NCI-H460 (cell line): ENCODE measurements around the gene NXPH4. TPM values are rescaled to one million over a fixed set of nuclear protein-coding genes. Genes with fewer than 3 reads are reported as not detected.

Source experiments
- DNase-seq: peaks from one replicate; pipeline ENCODE4 v3.0.0-alpha.2; 2016; ENCODE audit warnings: low read depth; ENCODE audit errors: extremely low read depth
- total RNA-seq: library from RNA; depleted of rRNA; stranded (reverse); fragments of >200 nt; shearing (Covaris generic); gene quantifications from 2 replicates; pipeline ENCODE4 v1.2.3, GENCODE V29; 2014

Gene NXPH4
- total RNA-seq, 1 experiment from 2014 or later = 9.7 TPM

DNA sequence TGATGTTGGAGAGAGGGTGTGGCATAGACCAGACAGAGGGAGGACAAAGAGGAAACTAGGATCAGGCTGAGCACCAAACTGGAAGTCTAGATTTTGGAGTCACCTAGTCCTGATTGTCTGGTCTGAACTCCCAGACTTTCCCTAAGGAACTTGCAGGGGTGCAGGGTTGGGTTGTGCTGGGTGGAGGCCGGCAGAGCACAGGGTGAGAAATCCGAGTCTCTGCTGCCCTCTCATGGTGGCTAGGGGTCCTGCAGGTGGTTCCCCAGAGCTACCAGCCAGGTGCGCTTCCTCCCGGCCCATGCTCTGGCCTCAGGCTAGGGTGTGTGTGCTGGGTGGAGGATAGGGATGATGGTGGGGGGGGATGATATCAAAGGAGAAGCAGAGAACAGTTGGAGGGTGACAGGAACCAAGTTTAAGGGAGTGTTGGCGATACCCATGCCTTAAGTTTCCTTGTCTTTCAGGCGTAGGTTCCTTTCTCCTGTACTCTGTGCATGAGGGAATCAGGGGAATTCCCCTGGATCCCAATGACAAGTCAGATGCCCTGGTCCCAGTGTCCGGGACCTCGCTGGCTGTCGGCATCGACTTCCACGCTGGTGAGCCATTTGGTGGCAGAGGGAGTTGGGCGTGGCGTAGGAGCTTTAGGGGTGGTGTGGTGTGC lies 33.5 kb upstream of the NXPH4 start:
- peak; percentile 69 for DNase-seq

GRCh38 chr12:57183939-57184725 lies 32.5 kb upstream of the NXPH4 start:
- no peak for DNase-seq

DNA sequence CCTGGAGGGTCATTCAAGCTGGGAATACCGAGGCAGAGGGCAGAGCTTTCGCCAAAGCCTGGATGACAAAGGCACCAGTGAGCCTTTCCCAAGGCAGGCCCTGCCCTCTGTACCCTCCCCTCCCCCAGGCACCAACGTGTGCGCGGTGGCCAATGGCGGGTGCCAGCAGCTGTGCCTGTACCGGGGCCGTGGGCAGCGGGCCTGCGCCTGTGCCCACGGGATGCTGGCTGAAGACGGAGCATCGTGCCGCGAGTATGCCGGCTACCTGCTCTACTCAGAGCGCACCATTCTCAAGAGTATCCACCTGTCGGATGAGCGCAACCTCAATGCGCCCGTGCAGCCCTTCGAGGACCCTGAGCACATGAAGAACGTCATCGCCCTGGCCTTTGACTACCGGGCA lies 31.2 kb upstream of the NXPH4 start:
- no peak for DNase-seq

DNA sequence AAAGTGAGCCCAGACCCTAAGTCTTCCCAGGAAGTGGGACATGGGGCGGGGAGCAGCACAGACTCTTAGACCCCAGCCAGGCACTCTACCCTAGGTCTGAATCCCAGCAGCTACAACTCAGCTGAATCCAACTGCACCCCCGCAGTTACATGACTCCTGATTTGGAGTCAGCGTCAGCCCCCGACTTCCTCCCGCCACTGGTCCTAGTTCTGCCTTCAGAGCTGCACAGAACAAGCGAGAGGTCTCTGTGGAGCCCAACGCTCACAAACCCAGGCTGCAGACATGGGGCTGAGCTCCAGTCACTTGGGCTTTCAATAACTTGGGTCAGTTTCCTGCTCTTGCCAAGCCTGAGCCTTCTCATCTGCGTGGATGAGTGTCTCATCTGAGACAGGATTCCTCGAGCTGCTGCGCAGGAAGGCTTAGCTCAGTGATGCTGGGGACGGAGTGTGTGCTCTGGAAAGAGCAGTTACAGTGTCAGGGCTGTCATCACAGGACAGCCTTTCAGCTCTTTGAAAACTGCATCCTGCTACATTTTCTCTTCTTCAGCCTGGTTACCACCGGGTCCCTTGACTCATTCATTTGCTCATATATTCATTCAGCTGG lies 30.6 kb upstream of the NXPH4 start:
- no peak for DNase-seq

- DNase-seq = no peak
These were observed 29.1 kb upstream of the NXPH4 start for GRCh38 chr12:57187222-57188089.

DNA sequence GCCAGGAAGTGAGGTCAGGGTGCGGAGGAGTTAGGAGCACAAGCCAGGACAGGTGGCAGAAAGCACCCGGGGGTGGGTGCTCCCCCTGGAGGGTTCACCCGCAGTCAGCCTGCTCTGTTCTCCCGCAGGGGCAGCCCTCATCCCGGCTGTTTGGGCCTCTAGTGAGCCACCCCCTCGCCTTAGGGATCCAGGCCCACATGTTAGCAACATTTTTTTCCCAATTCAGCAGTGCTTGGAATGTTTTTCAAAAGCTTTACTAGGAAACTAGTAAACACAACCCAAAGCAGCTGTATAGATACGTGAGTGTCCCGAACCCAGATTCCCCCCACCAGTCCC lies 28.5 kb upstream of the NXPH4 start:
- DNase-seq = no peak

- no peak for DNase-seq
These were observed 26.6 kb upstream of the NXPH4 start for GRCh38 chr12:57190037-57190436.

- DNase-seq = no peak
These were observed 25.8 kb upstream of the NXPH4 start for GRCh38 chr12:57190821-57191220.

GRCh38 chr12:57191410-57191809 lies 25.2 kb upstream of the NXPH4 start:
- DNase-seq = no peak

GRCh38 chr12:57192920-57193319 lies 23.7 kb upstream of the NXPH4 start:
- no peak for DNase-seq

DNA sequence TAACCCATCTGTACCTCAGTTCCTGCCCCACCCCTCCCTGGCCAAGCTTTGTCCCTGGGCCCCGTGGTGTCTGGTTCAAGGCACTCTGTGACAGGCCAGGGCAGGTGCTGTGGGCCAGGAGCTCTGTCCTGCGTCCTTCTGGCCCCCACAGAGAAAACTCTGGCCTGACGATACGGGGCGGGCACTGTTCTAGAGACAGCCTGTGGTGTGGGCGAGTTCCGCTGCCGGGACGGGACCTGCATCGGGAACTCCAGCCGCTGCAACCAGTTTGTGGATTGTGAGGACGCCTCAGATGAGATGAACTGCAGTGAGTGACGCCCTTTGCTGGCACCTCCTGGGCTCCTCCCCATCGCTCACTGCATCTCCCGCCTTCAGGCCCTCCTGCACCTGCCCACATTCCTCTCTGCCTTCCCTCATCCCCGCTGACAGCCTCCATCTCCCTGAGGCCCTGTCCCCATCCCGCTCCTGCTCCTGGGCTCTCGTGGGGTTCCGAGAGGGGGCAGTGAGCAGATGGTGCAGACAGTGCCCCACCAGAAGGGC lies 22.8 kb upstream of the NXPH4 start:
- no peak for DNase-seq

DNA sequence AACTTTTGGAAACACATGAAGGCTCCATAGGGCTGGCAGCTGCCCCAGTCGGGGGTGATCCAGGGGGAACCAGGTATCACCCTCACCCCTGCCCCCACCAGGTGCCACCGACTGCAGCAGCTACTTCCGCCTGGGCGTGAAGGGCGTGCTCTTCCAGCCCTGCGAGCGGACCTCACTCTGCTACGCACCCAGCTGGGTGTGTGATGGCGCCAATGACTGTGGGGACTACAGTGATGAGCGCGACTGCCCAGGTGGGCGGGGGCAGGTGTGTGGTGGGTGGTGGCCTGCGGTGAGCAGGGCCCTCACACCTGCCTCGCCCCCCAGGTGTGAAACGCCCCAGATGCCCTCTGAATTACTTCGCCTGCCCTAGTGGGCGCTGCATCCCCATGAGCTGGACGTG lies 22.3 kb upstream of the NXPH4 start:
- no peak for DNase-seq

- no peak for DNase-seq
These were observed 21.4 kb upstream of the NXPH4 start for GRCh38 chr12:57195186-57195585.

DNA sequence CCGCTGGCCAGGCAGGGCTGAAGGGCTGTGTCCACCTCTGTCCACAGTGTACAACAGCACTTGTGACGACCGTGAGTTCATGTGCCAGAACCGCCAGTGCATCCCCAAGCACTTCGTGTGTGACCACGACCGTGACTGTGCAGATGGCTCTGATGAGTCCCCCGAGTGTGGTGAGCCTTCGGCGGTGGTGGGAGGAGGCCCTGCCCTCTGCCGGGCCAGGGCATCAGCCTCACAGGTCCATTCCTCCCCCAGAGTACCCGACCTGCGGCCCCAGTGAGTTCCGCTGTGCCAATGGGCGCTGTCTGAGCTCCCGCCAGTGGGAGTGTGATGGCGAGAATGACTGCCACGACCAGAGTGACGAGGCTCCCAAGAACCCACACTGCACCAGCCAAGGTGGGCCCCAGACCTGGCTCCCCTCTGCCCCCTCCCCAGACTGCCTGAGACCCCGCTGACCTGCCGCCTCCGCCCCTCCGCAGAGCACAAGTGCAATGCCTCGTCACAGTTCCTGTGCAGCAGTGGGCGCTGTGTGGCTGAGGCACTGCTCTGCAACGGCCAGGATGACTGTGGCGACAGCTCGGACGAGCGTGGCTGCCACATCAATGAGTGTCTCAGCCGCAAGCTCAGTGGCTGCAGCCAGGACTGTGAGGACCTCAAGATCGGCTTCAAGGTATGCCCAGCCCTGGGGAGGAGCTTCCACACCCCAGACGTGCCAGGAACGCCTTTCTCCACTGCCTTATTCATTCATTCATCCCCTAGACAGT lies 20.8 kb upstream of the NXPH4 start:
- DNase-seq = no peak

GRCh38 chr12:57196439-57196838 lies 20.2 kb upstream of the NXPH4 start:
- no peak for DNase-seq

GRCh38 chr12:57196956-57197355 lies 19.6 kb upstream of the NXPH4 start:
- no peak for DNase-seq

DNA sequence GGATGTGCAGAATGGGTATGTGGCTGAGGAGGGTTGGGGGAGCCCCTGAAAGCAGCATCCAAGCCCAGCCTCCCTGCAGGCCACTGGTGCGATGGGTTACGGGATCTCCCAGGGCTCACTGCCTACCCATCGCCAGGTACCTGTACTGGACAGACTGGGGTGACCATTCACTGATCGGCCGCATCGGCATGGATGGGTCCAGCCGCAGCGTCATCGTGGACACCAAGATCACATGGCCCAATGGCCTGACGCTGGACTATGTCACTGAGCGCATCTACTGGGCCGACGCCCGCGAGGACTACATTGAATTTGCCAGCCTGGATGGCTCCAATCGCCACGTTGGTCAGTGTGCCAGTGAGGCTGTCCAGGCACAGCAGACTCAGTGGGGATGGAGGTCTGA lies 18.3 kb upstream of the NXPH4 start:
- DNase-seq = no peak

GRCh38 chr12:57199191-57199590 lies 17.4 kb upstream of the NXPH4 start:
- DNase-seq = no peak

- DNase-seq = no peak
These were observed 16.1 kb upstream of the NXPH4 start for GRCh38 chr12:57200497-57200896.

DNA sequence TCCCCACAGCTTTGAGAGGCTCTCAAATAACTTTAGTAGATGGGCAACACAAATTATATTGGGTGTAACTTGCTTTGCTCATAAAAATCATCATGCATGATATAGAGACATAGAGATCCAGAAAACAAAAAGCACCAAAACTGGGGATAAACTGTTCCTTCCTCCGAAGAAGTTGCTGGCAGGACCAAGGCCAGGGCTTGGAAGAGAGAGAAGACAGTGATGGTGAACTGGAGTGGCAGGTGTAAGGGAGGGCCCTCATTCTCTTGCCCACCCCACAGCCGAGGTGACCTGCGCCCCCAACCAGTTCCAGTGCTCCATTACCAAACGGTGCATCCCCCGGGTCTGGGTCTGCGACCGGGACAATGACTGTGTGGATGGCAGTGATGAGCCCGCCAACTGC lies 15.4 kb upstream of the NXPH4 start:
- no peak for DNase-seq
